Anterior cingulate cortex (tissue), 58 donors: ENCODE data around the gene TADA1.

ENCODE experiments used
- DNase-seq, 58 donors: peaks; one replicate each; lab custom pipeline; 2025; lab: John Stamatoyannopoulos, UW

TADA1 gene, protein sequence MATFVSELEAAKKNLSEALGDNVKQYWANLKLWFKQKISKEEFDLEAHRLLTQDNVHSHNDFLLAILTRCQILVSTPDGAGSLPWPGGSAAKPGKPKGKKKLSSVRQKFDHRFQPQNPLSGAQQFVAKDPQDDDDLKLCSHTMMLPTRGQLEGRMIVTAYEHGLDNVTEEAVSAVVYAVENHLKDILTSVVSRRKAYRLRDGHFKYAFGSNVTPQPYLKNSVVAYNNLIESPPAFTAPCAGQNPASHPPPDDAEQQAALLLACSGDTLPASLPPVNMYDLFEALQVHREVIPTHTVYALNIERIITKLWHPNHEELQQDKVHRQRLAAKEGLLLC

DNA sequence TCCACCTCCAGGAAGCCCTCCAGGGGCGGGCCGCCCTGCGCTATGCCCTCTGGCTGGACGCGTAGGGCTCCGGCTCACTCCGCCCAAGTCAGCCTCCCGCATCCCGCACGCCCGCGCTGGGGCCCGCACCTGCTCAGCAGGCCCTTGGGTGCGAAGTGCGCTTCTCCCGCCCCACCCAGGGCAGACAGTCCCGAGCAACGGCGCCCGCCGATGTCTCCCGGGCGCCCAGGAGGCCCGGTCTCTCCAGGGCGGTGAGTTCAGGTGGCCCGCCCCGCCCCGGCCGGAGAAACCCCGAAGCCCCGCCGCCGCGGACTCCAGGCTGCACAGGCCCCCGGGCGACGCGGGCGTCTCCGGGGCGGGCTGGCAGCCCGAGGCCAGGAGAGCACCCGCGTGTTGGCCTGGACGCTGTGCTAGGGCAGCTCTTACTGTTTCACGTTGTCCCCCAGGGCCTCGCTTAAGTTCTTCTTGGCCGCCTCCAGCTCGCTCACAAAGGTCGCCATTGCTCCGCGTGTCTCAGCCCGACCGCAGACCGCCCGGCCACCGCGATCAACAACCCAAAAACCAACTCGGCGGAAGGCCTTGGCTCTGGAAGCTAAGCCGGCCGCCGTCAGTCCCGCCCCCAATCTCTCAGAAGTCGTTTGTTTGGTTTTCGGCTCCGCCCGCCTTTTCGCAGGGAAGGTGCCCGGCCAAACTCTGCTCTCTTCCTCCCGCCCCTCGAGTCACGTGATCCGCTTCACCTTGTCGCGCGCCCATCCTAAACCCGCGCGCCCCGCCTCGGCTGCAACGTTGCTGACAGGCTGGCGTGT, at the start of gene TADA1:
Gene TADA1, minus strand, starts transcription at position 531 of the 806 bp plus-strand sequence. Its CDS starts 31 bp downstream, at position 500.
- DNase-seq: peak; percentile 83 to 99 (median 97)

DNA sequence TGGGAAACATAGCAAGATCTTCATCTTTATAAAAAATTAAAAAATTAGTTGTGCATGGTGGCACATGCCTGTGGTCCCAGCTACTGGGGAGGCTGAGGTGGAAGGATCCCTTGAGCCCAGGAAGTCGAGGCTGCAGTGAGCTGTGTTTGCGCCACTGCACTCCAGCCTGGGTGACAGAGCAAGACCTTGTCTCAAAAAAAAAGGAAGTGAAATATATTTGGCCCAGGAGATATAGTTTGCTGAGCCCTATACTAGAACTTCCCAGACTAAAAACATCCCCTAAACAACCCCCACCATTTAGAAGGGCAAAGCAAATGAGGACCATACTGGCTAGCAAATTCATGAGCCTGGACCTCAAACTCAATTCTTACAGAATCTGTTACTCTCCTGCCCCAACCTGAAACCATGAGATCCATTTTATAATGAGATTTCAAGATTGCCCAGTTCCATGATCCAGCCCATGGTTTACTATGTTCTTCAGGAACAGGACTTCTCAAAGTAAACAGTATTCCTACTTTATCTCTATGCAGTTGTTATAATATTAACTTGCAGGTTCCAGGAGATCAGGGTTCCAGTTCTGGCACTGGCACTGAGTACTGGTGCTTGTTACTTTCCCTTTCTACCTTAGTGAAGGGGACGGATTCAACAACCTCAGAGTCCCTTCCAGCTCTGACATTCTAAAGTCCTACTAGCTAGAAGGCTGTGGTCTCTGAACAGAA, 48.9 kb upstream of the TADA1 start:
- no peak for DNase-seq

DNA sequence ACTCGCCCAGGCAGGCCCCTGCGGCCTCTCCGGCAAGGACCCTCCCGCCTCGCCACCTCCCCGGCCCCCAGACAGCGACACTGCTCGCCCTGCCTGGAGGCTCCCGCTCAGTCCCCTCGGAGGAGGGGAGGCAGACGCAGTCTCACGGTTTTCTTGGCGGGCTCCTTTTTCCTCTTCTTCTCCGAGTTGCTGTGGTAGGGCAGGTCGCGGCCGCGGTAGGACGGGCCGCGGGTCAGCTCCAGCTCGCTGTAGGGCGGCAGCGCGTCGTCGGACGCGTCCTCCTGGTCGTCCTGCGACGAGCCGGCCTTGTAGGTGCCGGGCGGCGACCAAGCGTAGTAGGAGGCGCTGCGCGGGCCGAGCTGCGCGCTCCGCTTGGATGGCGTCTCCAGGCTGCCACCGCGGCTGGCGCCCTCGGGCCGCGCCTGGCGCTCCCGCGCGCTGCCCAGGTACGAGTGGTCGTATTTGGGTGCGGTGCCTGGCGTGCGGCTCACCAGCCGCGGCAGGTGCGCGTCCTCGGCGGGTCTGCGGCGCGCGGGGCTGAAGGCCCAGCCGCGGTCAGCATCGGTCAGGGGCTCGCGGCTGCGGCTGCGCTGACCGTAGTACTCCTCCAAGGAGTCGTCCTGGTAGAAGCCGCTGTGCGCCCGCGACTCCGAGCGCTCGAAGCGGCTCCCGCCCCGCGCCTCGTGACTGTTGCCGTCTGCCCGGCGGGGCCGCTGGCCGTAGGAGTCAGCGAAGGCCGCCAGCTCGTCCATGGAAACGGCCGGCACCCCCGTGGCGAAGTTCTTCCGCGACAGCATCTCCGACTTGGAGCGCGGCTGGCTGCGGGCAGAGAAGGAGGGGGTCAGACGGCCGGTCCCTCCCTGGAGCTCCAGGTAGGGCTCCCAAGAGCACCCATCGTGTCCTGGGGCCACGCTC, 44.8 kb upstream of the TADA1 start:
- DNase-seq: peak in 2 of 58 donors; percentile 4 to 10

DNA sequence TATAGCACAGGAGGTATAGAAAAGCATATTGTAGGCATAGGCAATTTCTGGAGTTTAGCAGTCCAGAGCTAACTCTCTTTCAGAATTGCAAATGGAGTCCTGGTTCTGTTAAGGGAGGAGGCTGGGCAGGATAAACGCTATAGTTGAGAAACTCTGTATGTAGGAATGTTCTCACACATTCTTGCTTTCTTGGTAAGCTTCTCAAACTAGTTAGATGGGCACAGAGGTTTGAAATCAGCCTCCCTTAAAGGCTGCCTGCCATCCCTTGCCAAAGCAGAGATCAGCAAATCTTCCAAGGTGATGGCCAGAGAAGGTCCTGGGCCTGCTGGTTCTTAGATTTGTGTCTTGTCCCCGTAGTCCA, 42.9 kb upstream of the TADA1 start:
- DNase-seq: no peak

DNA sequence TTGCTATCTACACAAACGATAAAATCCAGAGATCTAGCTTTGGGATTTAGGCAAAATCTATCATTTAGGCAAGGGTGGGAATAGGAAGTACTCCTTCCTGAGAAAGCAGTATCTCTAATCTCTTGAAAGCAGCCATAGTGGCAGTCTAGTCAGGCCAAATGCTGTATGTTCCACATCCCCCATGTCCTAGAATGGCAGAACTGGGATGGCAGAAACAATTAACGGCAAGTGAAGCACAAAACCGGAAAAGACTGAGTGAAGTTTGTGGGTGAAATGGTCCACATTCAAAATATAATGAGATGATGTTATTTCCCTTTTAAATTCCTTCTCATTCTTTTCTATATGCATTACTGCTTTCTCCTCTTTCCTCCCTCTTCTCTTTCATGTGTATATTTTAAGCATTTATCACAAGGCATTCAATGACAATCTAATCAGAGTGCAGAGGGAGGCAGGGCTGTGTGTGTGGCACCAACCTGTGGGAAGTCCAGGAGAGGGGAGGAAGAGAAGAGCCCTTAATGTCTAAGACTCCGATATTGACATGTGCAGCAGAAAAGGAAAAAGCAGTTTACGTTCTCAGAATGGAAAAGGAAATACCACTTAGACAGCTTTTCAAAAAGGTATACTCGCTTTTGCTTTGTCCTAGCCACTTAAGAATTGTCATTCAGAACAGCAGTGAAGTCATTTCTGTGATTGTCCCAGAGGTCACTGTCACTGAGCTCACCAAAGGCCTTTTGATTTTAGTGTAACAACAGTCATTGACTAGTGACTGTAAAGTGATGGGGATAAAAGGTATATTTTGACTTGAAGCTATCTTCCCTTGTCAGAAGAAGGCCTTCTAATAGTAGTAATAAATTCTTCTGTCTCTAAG, 42.3 kb upstream of the TADA1 start:
- no peak for DNase-seq

DNA sequence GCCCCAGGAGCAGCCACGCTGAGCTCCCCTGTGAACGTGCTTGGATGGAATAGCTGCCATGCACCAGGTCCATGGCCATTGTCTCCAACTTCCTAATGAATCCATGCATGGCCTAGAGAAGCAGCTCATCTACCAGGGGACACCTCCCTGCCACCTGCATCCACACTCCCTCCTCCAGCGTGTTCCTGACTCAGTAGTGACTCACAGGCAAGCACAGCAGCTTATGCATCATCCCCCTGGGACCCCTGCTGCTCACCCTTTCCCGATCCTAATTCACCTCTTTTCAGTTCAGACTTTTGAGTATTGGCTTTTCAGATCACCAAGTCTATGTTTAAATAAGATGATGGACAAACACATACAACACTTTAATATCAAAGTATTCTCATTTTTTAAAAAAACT, 39.9 kb upstream of the TADA1 start:
- no peak for DNase-seq

DNA sequence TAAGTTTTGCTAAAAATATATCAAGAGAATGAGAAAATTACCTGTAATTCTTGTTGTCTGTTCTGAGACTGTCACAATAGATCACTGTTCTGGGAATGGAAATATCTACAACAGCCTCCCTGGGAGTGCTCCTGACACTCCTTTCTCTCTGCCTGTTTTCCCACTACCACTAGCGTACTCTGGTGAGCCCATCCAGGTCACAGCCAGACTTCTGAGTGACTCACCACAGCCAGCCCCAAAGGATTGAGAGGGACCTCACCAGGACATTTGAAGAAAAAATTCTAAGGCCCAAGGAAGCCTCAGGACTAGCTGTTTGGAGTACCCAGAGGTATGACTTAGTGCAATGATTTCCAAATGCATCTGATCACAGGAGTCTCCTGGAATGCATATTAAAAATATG, 39.0 kb upstream of the TADA1 start:
- DNase-seq: no peak

DNA sequence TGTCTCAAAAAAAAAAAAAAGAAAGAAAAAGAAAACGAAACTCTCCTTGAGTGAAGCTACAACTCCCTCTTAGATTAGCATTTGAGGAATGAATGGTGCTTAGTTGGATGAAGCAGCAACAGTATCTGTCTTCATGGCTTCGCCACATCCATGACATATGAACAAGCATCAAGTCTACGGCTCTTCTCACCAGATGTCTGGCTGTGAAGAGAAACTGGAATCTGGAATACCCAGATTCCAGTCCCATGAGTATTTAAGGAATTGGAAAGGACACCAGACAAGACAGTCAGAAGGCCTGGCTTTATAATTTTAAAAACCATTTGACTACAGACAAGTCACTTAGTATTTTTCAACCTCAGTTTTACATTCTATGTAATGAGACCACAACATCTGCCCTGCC, 38.0 kb upstream of the TADA1 start:
- DNase-seq: no peak

DNA sequence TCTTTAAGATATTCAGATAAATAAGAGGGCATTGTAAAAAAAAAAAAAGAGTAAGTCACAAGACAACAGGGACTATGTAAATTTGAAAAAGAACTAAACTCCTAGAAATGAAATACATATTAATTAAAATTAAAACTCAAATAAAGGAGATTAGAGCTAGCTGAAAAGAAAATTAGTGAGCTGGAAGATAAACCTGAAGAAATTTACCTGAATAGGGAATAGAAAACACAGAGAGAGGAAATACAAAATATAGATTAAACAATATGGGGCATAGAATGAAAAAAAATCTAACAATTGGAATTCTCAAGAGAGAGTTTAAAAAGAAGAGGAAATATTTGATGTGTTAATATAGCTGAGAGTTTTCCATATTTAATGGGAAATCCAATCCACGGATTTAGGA, 35.6 kb upstream of the TADA1 start:
- no peak for DNase-seq

DNA sequence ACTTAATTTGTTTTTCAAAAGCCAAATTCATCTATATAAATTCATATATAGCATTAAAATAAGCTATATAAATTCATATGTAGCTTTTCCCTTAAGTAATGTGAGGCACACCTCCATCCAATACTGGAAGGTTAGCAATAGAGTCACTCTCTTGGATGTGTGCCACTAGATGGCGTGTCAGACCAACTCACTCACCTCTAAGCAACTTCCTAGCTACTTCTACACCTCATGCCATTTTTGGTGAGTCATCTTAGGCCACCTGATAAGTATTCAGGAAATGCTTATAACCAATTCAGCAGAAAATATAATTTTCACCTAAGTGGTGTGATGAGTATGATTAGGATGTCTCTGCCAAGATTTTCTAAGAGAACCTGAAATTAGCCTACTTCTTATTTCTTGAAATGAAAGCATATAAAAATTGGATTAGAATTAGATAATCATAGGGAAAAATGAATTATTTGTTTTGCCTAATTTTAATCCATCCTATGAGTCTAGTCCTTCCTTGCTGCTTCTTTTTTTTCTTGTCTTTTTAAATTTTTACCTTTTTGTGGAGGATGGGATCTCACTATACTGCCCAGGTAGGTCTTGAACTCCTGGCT, 34.4 kb upstream of the TADA1 start:
- peak in 39 of 58 donors; percentile 5 to 73 (median 36) for DNase-seq

DNA sequence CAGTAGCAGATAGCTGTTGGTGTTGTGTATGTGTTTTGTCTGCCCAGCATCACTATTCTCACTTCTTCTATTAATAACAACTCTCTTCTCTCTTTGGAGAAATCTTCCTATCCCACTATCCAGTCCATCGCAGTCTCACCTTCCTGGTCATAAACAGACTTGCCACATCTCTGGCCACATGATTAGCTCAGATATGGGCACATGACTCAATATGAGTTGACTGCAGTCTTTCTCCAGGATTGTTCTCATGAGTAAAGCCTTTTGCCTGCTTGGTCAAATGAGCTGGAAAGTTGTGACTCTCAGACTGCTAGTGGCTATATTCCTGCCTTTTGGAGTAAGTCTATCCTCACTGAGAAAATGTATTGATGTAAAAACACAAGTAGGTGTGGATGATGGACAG, 32.9 kb upstream of the TADA1 start:
- DNase-seq: no peak

DNA sequence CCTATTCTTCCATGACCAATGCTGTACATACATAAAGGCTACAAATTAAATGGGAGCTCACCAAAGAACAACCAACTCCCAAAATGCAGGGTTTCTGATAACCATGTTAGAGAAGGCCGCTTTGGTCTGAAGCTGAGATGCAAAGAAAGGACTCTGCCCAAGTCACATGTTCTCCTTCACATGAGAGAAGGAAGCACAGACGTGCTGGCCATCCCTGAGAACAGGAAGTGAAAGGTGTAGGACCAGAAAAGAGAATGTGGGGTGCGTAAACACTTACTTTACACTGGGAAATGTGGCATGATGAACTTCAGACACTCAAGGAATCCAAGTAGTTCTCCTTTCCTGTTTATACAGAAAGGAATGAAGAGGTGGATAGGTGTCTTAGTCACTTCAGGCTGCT, 31.7 kb upstream of the TADA1 start:
- no peak for DNase-seq

DNA sequence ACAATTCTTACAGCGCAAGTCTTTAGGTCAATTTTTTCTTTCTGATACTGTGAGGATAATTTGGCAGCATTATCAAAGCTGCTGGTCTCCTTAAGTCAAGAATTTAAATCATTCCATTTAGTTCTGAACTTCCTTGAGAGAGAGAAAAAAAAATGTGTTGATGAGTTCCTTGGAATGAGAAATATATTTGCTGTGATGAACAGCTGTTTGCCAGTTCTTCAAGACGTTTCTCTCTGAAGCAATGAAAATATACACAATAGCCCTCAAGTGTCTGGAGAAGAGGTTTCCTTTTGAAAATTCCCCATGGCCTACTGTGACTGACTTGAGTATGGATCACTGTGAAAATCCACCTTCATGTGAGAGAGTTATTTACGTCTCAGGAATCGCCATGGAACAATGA, 31.0 kb upstream of the TADA1 start:
- DNase-seq: peak in 2 of 58 donors; percentile 11

DNA sequence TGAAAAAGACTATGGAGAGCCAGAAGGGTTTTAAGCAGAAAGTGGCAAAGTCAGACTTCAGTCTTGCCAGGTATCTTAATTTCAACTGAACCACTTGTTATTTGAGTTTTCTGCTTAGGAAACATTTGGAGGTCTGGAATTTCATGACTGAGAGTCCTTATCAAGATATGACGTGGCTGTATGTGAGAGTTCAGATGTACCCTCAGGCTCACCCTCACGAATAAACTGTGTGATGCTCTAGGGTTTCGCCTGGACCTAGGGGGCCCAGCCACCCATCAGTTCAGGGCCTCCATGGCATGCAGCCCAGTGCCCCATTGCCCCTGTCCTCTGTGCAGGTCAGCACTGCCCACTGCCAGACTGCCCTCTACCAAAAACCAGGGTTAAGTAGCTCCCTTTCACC, 30.6 kb upstream of the TADA1 start:
- DNase-seq: no peak

DNA sequence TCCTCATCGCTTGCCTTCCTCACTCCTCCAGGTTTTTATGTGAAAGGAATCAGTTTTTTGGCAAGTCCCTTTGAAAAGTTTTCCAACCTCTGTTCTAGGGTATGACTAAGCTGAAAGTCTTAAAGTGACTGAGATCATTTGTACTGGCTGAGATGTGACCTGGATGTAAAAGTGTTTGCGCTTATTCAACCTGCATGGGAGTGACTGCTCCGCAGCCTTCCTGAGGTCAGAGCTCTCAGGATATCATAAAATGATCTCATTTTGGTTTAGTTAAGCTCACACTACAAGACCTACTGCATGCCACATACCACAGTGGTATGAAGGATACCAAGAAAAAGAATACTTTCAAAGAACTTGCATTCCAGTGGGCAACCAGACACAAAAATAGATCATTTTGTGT, 29.8 kb upstream of the TADA1 start:
- DNase-seq: peak in 2 of 58 donors; percentile 5 to 8

DNA sequence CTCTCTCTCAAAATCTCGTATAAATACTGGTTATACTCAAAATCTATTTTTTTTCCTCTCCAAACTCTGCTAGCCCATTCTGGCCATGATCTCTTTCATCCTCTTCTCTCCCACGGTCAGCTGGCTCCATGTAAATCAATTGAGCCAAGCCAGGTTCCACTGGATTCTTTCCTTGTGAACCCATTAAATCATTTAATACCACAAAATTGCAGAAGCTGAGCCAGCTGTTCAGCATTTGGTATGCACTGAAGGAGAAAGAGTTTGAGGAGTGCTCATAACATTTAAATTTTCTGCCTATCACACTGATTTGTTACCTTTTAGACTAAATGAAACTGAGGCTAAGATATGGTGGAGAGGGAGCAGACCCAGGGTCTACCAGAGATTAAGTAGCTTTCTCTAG, 29.1 kb upstream of the TADA1 start:
- DNase-seq: no peak

DNA sequence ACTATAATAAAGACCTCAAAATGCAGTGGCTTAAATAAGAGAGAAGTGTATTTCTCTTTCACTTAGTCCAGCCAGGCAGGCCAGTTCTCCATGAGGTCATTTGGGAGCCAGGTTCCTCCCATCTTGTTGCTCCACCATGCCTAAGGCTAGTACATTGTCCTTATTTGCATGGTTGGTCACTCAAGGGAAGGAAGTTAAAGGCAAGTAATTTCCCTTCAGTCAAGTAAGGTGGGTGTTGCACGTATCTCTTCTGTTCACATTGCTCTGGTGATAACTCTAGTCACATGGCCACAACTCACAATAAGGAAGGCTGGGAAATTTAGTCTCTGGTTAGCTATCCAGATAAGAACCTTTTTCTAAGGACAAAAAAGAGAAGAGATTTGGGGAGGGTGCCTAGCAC, 27.2 kb upstream of the TADA1 start:
- no peak for DNase-seq

DNA sequence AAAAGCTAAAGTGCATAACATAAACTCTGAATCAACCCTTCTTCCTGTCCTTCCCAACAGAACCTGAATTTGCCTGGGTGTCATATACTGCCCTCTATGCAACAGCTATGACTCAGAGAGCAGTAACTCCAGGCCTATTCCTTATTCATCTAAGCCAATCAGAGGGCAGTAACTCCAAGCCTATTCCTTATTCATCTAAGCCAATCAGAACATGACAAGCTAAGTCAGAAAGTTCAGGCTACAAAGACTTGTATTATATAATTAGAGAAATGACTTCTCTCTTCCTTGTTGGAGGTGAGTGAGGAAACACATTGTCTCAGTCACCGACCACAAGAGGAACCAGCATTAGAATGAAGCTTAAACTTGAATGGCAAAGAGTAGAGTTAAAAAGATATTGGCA, 26.2 kb upstream of the TADA1 start:
- no peak for DNase-seq

DNA sequence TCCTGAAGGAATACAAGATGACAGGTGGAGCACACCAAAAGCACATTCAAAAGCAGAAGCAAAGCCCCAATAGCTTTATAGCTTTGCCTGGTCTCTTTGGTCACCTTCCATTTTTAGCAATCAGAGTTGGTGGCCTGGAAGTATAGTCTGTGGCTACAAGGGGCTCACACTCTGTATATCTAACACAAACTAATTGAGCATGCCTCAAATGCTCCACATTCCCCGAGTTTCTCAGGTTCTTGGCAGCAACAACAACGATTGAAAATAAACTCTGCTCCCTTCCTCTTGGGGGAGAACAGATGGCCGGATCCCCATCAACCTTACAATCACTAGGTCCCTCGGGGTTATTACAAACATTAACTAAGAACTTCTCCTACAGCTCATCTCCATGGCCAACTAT, 24.9 kb upstream of the TADA1 start:
- DNase-seq: no peak
